NOMO-1 treated with dmso at 0.1 percent for 144 hours (cell line): ENCODE measurements around the gene BCORL1.

Experiments
- DNase-seq: peaks from one replicate; lab custom pipeline; 2025; ENCODE audit not compliant: unreplicated experiment; lab: John Stamatoyannopoulos, UW

Gene BCORL1

DNA sequence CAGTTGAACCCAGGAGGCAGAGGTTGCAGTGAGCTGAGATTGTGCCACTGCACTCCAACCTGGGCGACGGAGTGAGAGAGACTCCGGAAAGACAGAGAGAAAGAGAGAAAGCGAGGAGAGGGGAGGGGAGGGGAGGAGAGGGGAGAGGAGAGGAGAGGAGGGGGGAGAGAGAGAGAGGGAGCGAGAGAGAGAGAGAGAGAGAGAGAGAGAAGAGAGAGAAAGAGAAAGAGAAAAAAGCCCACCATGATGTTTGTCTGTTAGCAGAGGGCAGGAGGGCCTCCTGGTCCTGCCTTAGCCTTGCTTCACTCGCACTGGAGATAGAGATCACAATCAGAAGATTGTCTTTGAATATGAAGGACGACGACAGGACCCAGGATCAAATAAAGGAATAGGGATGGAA, 18.7 kb upstream of the BCORL1 start:
- DNase-seq = no peak

- no peak for DNase-seq
These were observed 17.3 kb upstream of the BCORL1 start for GRCh38 chrX:129965166-129965565.

DNA sequence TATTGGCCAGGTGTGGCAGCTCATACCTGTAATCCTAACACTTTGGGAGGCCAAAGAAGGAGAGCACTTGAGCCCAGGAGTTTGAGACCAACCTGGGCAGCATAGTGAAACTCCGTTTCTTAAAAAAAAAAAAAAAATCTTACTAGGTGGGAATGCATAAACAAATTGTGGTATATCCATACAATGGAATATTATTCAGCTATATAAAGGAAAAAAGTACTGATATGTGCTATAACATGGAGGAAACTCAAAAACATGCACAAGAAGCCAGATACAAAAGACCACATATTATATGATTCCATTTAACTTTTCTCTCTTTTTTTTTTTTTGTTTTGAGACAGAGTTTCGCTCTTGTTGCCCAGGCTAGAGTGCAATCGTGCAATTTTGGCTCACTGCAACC, 13.5 kb upstream of the BCORL1 start:
- DNase-seq = no peak

- no peak for DNase-seq
These were observed 6.0 kb upstream of the BCORL1 start for GRCh38 chrX:129976441-129976840.

- no peak for DNase-seq
These were observed 3.1 kb upstream of the BCORL1 start for GRCh38 chrX:129979207-129979920.

DNA sequence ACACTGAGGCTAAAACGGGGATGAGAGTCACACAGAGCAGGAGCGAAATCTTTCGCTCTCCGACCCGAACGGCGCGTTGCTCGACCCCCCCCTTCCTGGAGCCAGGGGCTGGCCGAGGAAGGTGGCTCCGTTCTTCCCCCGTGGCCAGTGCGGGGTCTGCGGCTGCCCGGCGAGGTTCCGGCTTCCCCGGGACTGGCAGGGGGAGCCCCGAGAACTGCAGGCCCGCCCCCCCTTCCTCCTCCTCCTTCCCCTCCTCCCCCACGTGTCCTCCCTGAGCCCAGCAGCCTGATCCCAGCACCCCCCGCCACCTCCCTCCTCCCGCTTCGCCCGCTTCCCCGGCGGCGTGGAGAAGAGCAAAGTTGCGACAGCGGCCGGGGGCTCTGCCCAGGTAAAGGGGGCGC, 2.4 kb upstream of the BCORL1 start:
- DNase-seq = no peak

DNA sequence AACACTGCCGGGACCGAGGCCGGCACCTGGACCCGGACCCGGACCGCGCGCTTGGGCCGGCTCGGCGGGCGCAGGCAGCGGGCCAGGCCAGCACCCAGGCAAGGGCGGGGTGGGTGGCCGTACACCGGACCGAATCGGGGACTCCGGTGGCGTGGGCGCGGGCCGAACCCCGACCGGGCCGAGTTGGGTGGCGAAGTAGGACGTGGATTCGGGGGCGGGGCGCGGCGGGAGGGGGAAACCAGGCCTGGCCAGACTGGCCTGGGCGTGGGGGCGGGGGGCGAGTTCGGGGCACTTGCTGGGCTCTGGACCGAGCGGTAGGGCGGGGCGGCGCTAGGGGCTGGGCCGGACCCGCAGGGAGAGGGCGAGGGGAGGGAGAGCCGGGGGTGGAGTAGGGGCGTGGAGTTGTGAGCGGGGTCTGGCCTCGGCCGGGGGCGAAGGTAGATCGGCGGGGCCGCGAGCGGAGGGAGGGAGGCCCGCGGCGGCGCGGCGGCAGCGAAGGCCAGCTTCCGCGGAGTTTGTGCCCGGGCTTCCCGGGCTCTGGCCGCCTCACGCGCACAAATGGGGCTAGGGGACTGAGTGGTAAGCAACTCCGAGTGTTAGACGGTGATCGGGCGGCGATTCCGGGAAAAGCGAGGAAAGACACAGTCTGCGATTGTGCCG, 1.8 kb upstream of the BCORL1 start:
- DNase-seq = no peak

GRCh38 chrX:129981200-129981553, 1.3 kb upstream of the BCORL1 start:
- DNase-seq = no peak

- no peak for DNase-seq
These were observed 609 bp upstream of the BCORL1 start for GRCh38 chrX:129981752-129982299.

DNA sequence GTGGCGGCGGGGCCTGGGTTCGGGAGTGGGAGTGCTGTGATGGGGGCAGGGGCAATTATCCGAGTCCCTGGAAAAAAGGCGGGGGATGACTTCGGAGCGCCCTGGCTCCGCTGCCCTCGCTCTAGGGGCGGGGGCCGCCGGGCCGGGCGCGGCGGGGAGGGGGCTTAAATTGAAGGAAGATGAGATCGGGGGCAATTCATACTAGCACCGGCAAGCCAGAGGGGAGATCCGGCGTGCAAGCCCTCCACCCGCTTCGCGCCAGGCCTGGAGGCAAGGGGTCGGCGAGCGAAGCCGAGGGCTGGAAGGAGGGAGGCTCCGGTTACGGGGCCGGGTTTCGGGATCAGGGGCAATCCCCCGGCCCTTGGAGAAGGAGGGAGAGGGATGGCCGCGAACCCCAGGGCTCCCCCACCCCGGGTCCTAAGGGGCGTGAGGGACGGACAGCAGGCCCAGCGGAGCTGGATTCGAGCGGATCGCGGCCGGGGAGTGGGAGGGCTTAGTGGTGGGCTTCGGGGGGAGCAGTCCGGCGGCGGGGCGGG, 1.2 kb downstream of the BCORL1 start:
- DNase-seq = no peak

DNA sequence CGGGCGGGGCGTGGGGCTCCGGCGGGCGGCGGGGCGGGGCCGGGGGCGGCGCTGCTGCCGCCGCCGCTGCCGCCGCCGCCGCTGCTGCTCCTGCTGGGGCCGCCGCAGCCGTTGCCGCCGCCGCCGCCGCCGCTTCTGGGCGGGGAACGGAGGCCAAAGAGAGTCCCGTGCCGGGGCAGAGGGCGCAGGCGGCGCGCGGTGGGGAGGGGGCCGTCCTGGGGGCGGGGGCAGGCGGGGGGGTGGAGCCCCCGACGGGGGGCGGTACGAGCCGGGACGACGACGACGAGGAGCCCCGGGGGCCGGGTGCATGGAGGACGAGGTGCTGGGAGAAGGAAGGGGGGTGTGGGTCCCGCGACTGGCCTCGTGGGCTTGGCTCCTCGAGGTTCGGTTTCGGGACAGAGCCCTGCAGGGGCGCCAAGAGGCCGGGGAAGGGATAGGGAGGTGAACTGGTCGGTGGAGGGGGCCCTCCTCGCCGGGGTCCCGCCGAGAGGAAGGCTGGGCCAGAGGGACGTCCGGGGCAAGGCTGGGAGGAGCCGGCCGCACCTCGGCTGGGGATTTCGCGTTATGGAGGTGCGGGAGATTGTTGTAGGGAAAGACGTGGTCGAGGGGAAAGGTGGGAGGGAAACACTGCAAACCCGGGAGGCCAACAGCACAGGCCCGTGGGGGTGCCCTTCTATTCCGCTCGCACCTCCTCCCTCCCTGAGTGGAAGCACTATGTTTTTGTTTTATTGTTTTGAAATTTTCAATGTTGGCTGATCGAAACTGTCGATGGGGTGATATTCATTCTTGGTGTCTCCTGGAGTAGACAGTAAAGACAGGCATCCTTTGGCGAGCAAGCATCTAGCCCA, 1.9 kb downstream of the BCORL1 start:
- no peak for DNase-seq

DNA sequence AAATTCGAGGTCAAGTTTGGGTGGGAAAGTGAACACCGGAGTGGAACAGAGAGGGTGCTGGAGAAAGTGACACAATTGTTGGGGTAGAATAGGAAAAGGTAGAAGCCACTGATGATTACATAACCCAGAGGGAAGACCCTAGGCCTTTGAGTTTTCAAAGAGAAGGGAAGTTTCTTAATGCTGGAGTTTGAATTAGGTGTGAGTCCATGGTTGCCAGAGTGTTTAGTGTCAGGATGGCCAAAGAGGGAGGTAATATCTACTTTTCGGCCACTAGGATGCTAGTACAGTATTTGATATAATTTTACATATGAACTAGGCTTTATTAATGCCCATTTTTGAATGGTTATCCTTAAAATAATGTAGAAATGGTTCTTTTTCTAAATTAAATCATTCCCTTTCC, 5.4 kb downstream of the BCORL1 start:
- no peak for DNase-seq

DNA sequence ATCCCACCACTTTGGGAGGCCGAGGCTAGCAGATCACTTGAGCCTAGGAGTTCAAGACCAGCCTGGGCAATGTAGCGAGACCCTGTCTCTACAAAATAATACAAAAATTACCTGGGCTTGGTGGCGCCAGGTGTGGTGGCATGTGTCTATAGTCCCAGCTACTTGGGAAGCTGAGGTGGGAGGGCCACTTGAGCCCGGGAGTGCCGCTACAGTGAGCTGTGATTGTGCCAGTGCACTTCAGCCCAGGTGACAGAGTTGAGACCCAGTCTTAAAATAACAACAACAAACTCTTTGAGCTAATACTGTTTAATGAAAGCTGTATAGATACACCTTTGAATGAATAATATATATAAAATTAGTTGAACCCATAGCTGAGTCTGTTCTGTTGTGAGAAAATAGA, 9.7 kb downstream of the BCORL1 start:
- no peak for DNase-seq

DNA sequence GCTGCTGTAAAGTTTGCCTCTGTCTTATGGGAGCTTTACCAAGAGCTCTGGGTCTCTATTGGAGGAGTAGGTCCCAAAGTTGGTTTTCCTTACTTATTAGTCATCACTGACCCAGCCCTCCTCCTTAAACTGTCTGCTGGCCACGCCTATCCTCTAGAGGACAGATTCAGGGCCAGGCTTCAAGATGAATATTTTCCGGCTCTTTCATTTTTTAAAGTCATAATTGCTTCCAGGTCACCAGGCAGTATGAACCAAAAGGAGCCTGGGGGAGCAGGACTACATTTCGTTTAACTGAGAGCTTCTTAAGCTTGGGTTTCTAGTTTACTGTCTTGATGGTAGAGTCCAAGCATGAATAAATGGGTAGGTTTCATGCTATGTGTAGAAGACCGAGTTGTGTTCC, 13.7 kb downstream of the BCORL1 start:
- no peak for DNase-seq

DNA sequence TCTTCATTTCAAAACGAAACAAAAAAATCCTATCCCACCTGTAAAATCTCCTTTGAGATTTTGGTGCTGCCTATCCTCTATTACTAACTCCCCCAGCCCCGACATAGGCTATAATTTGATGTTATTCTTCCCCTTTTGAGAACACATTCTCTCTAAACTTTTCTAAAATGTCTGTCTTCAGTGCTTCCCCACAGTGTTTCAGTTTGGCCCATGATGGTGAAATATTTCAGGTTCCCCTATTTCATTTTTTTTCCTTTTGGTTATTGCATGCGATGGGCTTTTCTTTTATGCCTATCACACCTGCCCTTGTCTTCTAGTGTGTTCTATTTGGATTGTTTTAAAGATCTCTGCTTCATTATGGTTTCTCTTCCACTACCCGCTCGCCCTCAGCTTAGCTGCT, 14.7 kb downstream of the BCORL1 start:
- DNase-seq = peak; percentile 30

DNA sequence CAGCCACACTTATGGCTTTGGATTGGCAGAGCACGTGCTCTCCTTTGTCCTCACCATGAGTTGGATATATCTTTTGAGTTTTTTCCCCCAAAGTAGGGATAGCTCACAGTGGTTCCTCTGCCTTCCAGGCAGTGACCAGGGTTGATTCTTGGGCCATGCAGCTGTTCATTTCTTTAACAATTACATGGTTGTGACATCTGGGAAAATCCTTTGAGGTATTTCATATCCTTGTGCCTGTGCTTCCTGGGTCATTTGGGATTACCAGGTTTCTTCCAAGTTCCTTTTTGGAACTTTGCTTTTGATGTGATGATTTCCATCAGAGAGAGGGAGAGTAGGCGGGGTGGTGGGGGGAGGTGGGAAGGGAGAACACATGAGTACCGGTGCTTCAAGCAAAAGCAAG, 15.6 kb downstream of the BCORL1 start:
- no peak for DNase-seq

GRCh38 chrX:130001893-130002292, 19.5 kb downstream of the BCORL1 start:
- DNase-seq = no peak

DNA sequence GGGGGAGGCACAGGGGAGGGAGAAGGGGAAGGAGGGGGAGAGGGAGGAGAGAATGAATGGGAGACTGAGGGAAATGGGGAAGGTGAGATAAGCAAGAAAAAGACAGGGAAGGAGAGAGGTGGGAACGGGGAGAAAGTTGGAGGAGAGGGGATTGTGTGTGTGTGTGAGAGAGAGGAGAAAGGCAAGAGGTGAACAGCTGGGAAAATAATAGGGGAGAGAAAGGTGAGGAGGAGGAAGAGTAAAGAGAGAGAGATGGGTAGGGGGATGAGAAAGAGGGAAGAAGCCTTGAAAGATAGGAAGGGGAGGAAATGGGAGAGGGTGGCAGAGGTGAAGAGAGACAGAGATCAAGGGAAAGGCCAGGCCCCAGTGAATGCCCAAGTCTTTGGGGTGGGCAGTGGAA, 20.1 kb downstream of the BCORL1 start:
- DNase-seq = no peak

- no peak for DNase-seq
These were observed 22.8 kb downstream of the BCORL1 start for GRCh38 chrX:130005089-130005807.

- DNase-seq = no peak
These were observed 27.3 kb downstream of the BCORL1 start for GRCh38 chrX:130009658-130010223.

DNA sequence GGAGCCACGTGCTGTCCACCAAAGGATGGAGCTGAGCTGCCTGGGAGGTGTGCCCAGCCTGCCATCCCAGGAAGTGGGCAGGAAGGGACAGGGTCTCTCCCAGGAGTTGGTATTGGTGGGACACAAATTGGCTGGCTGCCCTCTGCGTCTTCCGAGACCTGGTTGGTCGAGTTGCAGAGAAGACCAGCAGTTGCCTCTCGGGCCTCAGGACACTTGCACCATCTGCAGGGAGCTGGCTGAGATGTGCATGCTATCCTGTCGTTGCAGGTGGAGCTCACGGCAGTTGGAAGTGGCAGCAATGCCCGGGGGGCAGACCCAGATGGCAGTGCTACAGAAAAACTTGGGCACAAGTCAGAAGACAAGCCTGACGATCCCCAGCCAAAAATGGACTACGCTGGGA, 30.2 kb downstream of the BCORL1 start:
- DNase-seq = no peak
